Measurements from ENCODE around the gene RBSN.

GRCh38 chr3:15043408-15044171 lies 55.4 kb downstream of the RBSN start:
- no peak for TF ChIP-seq CTCF (IDR thresholded peaks at IDR 0.05 in 4 of 5, conservative IDR thresholded peaks at IDR 0.05 in 1 of 5)
- no peak for TF ChIP-seq POLR2A (IDR thresholded peaks at IDR 0.05)
